Astrocyte (in vitro differentiated cells and primary cell): ENCODE measurements around the gene CTTNBP2.

Source experiments
- EZH2 ChIP-seq: IDR thresholded peaks from 2 replicates; pipeline ENCODE4 v1.6.1; 2012; ENCODE audit warnings: mild to moderate bottlenecking, low read length, inconsistent platforms; ENCODE audit not compliant: insufficient read depth
- TF ChIP-seq, protein P1 (sequence below): IDR thresholded peaks from 2 replicates; pipeline ENCODE4 v1.5.1; 2011; ENCODE audit warnings: low read depth, mild to moderate bottlenecking, inconsistent platforms, low read length, moderate library complexity; ENCODE audit not compliant: insufficient read depth

DNA sequence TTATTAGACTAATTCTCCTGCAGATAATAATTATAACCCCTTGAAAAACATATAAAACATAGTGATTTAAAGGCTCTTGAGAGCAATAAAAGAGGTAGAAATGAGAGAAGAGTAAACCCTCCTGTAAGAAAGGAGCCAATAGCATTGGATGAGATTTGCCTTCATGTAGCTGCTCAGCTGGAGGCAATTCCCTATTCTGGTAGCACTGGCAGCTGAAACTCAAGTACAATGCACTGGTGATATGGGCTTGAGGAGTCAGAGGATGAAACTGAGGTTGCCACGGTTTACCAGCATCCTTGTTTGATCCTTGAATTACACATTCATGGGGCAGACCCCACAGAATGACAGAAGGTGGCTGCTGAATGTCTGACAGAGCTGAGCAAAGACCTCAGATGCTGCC lies 76.4 kb downstream of the CTTNBP2 start:
- TF ChIP-seq, protein P1, sequence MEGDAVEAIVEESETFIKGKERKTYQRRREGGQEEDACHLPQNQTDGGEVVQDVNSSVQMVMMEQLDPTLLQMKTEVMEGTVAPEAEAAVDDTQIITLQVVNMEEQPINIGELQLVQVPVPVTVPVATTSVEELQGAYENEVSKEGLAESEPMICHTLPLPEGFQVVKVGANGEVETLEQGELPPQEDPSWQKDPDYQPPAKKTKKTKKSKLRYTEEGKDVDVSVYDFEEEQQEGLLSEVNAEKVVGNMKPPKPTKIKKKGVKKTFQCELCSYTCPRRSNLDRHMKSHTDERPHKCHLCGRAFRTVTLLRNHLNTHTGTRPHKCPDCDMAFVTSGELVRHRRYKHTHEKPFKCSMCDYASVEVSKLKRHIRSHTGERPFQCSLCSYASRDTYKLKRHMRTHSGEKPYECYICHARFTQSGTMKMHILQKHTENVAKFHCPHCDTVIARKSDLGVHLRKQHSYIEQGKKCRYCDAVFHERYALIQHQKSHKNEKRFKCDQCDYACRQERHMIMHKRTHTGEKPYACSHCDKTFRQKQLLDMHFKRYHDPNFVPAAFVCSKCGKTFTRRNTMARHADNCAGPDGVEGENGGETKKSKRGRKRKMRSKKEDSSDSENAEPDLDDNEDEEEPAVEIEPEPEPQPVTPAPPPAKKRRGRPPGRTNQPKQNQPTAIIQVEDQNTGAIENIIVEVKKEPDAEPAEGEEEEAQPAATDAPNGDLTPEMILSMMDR = no peak
- no peak for TF ChIP-seq EZH2
